SU-DHL-6 (cell line): Measurements from ENCODE around the gene PANK2.

Experiments used
- H2AFZ ChIP-seq: fragments of 200-600 bp; sonication (generic); 2 replicates; pipeline ENCODE4 v1.6.1; 2014; ENCODE audit warnings: low read depth, mild to moderate bottlenecking, moderate library complexity, mixed read lengths, antibody characterized with exemption, low read length; ENCODE audit not compliant: severe bottlenecking
- H3F3A ChIP-seq: fragments of 200-600 bp; shearing (Covaris generic); 2 replicates; pipeline ENCODE4 v1.6.0; 2016; ENCODE audit warnings: antibody characterized with exemption, mild to moderate bottlenecking; ENCODE audit not compliant: insufficient read depth
- H3K27ac ChIP-seq: fragments of 200-600 bp; sonication (generic); 2 replicates; pipeline ENCODE4 v1.5.1; 2016; ENCODE audit warnings: low read depth, mild to moderate bottlenecking, low read length, moderate library complexity, mixed read lengths
- H3K27me3 ChIP-seq: fragments of 200-600 bp; sonication (generic), shearing (Covaris generic); 2 replicates; pipeline ENCODE4 v1.6.0; 2014; ENCODE audit warnings: mild to moderate bottlenecking, low read length
- H3K36me3 ChIP-seq: fragments of 200-600 bp; sonication (generic); 2 replicates; pipeline ENCODE4 v1.6.1; 2014; ENCODE audit warnings: mild to moderate bottlenecking, low read length, mixed read lengths
- H3K4me2 ChIP-seq: fragments of 300-600, 200-600 bp; shearing (Covaris generic), sonication (generic); 2 replicates; pipeline ENCODE4 v1.6.0; 2014; ENCODE audit warnings: low read length, low read depth, mild to moderate bottlenecking; ENCODE audit not compliant: poor library complexity, severe bottlenecking
- H3K4me3 ChIP-seq: fragments of 200-600 bp; sonication (generic); 2 replicates; pipeline ENCODE4 v1.5.1; 2014; ENCODE audit warnings: antibody characterized with exemption, low read length, mild to moderate bottlenecking, mixed read lengths; ENCODE audit not compliant: insufficient read depth, poor library complexity, severe bottlenecking
- H3K79me2 ChIP-seq: fragments of 200-600 bp; sonication (generic); 2 replicates; pipeline ENCODE4 v1.6.1; 2014; ENCODE audit warnings: mild to moderate bottlenecking, low read length, moderate library complexity; ENCODE audit not compliant: insufficient read depth
- H3K9ac ChIP-seq: fragments of 200-600 bp; sonication (generic); 2 replicates; pipeline ENCODE4 v1.7.0; 2014; ENCODE audit warnings: mild to moderate bottlenecking, low read length
- H3K9me2 ChIP-seq: fragments of 200-600 bp; sonication (generic); replicated peaks from 2 replicates; pipeline ENCODE4 v1.6.1; 2014; ENCODE audit warnings: low read length; ENCODE audit not compliant: insufficient read depth
- H3K9me3 ChIP-seq: fragments of 200-600 bp; sonication (generic); 2 replicates; pipeline ENCODE4 v1.6.1; 2014; ENCODE audit warnings: low read length, mixed read lengths; ENCODE audit not compliant: insufficient read depth
- H4K20me1 ChIP-seq: fragments of 200-600 bp; sonication (generic); 2 replicates; pipeline ENCODE4 v1.6.1; 2014; ENCODE audit warnings: low read depth, mild to moderate bottlenecking, antibody characterized with exemption, low read length, moderate library complexity, mixed read lengths
- CTCF ChIP-seq: fragments of 200-600 bp; sonication (generic); IDR thresholded peaks from one replicate; pipeline ENCODE4 v1.5.1; 2017; ENCODE audit warnings: antibody characterized with exemption, mild to moderate bottlenecking, low read length, moderate library complexity; ENCODE audit not compliant: insufficient read depth, poor library complexity, severe bottlenecking
- EZH2phosphoT487 ChIP-seq: fragments of 200-600 bp; sonication (generic), shearing (Covaris generic); conservative IDR thresholded peaks from 2 replicates; pipeline ENCODE4 v1.6.1; 2018; ENCODE audit warnings: mild to moderate bottlenecking, antibody characterized with exemption, low read length, moderate library complexity, mixed read lengths

Gene PANK2

GRCh38 chr20:3862333-3862732 is 26.9 kb upstream of the PANK2 start:
- no peak overlapping the region for H3K27ac ChIP-seq
- H3K4me3 ChIP-seq, result no peak overlapping the region
- H3K79me2 ChIP-seq, result no peaks in the 10 kb centered on the region
- H3F3A ChIP-seq, result no peaks in the 10 kb centered on the region
- H4K20me1 ChIP-seq, result no peaks in the 10 kb centered on the region
- no peak for TF ChIP-seq CTCF
- no peak for TF ChIP-seq EZH2phosphoT487
- no peaks in the 10 kb centered on the region for H3K9me2 ChIP-seq
- no peak overlapping the region for H3K4me2 ChIP-seq
- H3K9ac ChIP-seq, result no peak overlapping the region
- H3K27me3 ChIP-seq, result no peaks in the 10 kb centered on the region
- H3K9me3 ChIP-seq, result no peaks in the 10 kb centered on the region
- peaks cover 8% of the 10 kb centered on the region for H3K36me3 ChIP-seq
- no peak overlapping the region for H2AFZ ChIP-seq

DNA sequence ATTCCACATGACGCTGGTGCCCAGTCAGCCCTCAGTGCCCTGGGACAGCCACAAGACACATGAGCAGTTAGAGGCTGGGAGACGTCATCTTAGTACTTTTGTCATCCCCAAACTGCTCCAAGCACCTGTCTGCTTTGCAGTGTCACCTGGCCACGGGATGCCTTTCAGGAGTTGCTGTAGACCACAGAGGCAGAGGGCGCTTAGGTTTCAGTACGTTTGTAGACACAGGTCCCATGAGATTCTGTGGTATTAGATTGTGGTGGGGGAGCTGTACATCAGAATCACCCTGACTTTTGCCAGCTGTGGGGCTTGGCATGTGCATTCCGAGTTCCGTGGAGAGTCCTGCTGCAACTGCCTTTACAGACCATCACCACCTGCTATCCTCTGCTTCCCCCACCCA is 25.9 kb upstream of the PANK2 start:
- H3K27me3 ChIP-seq, result no peaks in the 10 kb centered on the region
- no peak overlapping the region for H3K4me3 ChIP-seq
- peaks cover 8% of the 10 kb centered on the region for H3K36me3 ChIP-seq
- H3K9me3 ChIP-seq, result no peaks in the 10 kb centered on the region
- H3K9me2 ChIP-seq, result no peaks in the 10 kb centered on the region
- no peaks in the 10 kb centered on the region for H4K20me1 ChIP-seq
- no peaks in the 10 kb centered on the region for H3K79me2 ChIP-seq
- no peak overlapping the region for H3K27ac ChIP-seq
- no peak overlapping the region for H2AFZ ChIP-seq
- H3F3A ChIP-seq, result no peaks in the 10 kb centered on the region
- no peak overlapping the region for H3K9ac ChIP-seq
- TF ChIP-seq CTCF (no peak), EZH2phosphoT487 (no peak)
- H3K4me2 ChIP-seq, result no peak overlapping the region

GRCh38 chr20:3864518-3864917 is 24.7 kb upstream of the PANK2 start:
- Histone ChIP-seq H4K20me1 (no peaks in the 10 kb centered on the region), H3K4me2 (no peak overlapping the region), H3K9ac (no peak overlapping the region)

More at GRCh38 chr20:3864518-3864917, 24.7 kb upstream of the PANK2 start:
- no peaks in the 10 kb centered on the region for H3F3A ChIP-seq
- H3K36me3 ChIP-seq, result peaks cover 8% of the 10 kb centered on the region
- no peak overlapping the region for H3K4me3 ChIP-seq
- H3K79me2 ChIP-seq, result no peaks in the 10 kb centered on the region
- no peak overlapping the region for H2AFZ ChIP-seq
- no peaks in the 10 kb centered on the region for H3K9me3 ChIP-seq
- no peaks in the 10 kb centered on the region for H3K9me2 ChIP-seq
- TF ChIP-seq CTCF (no peak), EZH2phosphoT487 (no peak)
- no peaks in the 10 kb centered on the region for H3K27me3 ChIP-seq
- no peak overlapping the region for H3K27ac ChIP-seq
